Measurements from ENCODE around the gene RAB4A. TPM values are rescaled to one million over a fixed set of nuclear protein-coding genes. Genes with fewer than 3 reads are reported as not detected.

Gene RAB4A
- total and polyA plus RNA-seq, 2 experiments from 2014 or later, result 43.2 to 69.7 TPM

GRCh38 chr1:229316166-229316565 lies 45.3 kb downstream of the RAB4A start:
- DNase-seq (ENCODE audit: low read depth in 1 of 2, low spot score in 1 of 2), result no peak
- no peak overlapping the region for H3K4me3 ChIP-seq
- TF ChIP-seq CTCF (IDR thresholded peaks at IDR 0.05; ENCODE audit: low read depth, low read length), result no peak
- H3K27me3 ChIP-seq, result no peaks in the 10 kb centered on the region
- no peak overlapping the region for H3K27ac ChIP-seq
- H3K9me3 ChIP-seq (ENCODE audit: low read depth), result no peaks in the 10 kb centered on the region
- no peaks in the 10 kb centered on the region for H3K4me1 ChIP-seq (ENCODE audit: low read depth)
- peaks cover 3% of the 10 kb centered on the region for H3K36me3 ChIP-seq

DNA sequence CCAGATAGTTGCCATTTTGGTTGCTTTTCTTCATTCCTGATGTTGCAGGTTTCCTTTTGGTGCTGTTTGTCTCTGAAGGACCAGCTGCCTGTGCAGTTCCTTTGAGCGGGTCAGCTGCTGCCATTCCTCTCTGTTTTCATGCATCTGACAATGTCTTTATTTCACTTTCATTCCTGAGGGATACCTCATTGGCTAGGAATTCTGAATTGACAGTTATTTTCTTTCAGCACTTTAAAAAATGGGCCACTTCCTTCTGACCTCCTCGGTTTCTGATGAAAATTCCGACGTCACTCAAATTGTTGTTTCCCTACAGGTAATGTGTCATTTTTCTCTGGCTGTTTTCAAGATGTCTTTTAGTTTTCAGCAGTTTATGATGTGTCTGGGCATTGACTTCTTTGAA lies 47.1 kb downstream of the RAB4A start:
- TF ChIP-seq CTCF (IDR thresholded peaks at IDR 0.05; ENCODE audit: low read depth, low read length), result no peak

DNA sequence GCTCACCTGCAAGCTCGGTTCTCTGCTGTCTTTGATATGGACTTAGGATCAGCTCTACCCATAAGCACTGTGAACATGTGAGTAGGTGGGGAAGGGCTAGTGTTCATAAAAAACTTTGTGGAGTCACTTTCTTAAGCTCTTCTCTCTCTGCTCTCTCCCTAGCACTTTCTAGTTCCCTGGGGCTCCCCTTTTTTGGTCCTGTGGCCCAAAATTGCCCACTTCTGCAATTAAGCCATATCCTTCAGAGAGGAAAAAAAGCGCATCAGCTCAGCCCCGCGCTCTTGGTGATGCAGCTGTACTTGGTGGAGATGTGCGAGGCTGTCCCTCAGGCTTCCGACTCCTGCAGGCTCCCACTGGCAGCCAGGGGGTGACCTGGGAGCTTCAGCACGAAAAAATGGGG lies 48.6 kb downstream of the RAB4A start:
- H3K27me3 ChIP-seq, result no peaks in the 10 kb centered on the region
- H3K4me1 ChIP-seq (ENCODE audit: low read depth), result no peaks in the 10 kb centered on the region
- no peak overlapping the region for H3K4me3 ChIP-seq
- no peak for TF ChIP-seq CTCF (IDR thresholded peaks at IDR 0.05; ENCODE audit: low read depth, low read length)
- no peak overlapping the region for H3K27ac ChIP-seq
- no peaks in the 10 kb centered on the region for H3K9me3 ChIP-seq (ENCODE audit: low read depth)
- H3K36me3 ChIP-seq, result peaks cover 10% of the 10 kb centered on the region
- DNase-seq (ENCODE audit: low read depth in 1 of 2, low spot score in 1 of 2), result no peak

More for the DNA sequence above, 47.1 kb downstream of the RAB4A start:
- H3K9me3 ChIP-seq (ENCODE audit: low read depth), result no peaks in the 10 kb centered on the region
- H3K27me3 ChIP-seq, result no peaks in the 10 kb centered on the region
- H3K4me3 ChIP-seq, result no peak overlapping the region
- H3K36me3 ChIP-seq, result peaks cover 7% of the 10 kb centered on the region
- no peaks in the 10 kb centered on the region for H3K4me1 ChIP-seq (ENCODE audit: low read depth)
- no peak for DNase-seq (ENCODE audit: low read depth in 1 of 2, low spot score in 1 of 2)
- no peak overlapping the region for H3K27ac ChIP-seq

DNA sequence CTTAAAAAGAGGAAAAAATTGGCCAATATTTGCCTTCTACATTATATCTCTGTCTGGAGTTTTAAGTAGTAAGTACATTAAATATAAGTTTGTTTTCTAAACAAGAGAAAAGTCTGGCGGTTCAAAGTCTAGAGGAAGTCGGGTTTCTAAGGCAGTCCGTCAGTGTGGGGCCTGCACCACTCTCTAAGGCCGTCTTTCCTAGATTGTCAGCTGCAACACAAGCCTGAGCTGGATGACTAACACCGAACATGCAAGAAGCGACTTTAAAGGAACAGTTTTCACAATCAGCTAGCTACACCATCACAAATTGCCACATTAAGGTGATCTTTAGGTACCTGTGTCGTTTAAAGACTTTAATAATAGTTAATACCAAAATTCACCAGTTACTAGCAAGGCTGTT lies 52.3 kb downstream of the RAB4A start:
- Histone ChIP-seq H3K4me1 (ENCODE audit: low read depth) (no peaks in the 10 kb centered on the region), H3K4me3 (no peak overlapping the region), H3K36me3 (peaks cover 10% of the 10 kb centered on the region), H3K27ac (no peak overlapping the region), H3K27me3 (no peaks in the 10 kb centered on the region), H3K9me3 (ENCODE audit: low read depth) (no peaks in the 10 kb centered on the region)
- DNase-seq (ENCODE audit: low read depth in 1 of 2, low spot score in 1 of 2), result no peak
- TF ChIP-seq CTCF (IDR thresholded peaks at IDR 0.05; ENCODE audit: low read depth, low read length), result no peak

DNA sequence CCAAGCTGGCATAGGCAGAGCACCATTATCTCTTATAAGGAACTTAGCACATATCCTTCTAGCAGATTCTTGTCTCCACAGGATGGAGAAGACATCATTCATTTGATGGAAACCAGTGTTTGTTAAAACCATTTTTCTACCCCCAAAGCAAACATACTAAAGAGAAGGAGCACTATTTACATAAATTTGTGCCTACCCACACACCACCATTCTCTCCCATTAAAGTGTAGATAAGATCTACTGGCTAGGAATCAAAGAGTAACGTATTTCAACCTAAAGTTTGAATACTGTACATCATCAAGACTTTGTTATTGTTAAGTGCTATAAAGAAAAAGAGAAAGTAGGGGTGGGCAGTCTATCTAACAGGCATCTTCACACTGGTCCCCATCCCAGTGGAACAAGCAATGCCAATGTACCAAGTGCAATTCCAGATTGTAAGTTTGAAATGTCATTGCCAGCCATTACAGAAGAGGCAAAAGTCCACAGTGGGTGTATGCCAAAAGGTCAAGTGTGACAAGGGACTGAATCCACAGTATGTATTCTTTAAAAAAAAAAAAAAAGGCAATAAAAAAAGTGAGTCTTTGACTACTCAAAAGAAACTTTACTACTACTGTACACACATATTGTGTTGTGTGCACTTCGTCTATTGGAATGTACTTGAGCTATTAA lies 53.1 kb downstream of the RAB4A start:
- Histone ChIP-seq H3K9me3 (ENCODE audit: low read depth) (no peaks in the 10 kb centered on the region), H3K4me1 (ENCODE audit: low read depth) (no peaks in the 10 kb centered on the region), H3K27me3 (no peaks in the 10 kb centered on the region), H3K27ac (no peak overlapping the region), H3K36me3 (peaks cover 10% of the 10 kb centered on the region), H3K4me3 (no peak overlapping the region)
- DNase-seq (ENCODE audit: low read depth in 1 of 2, low spot score in 1 of 2), result no peak
- TF ChIP-seq CTCF (IDR thresholded peaks at IDR 0.05; ENCODE audit: low read depth, low read length), result no peak
